IPS-15b (cell line): Measurements from ENCODE around the gene TMEM150A.
"Not testable (repeated sequence)": the region's sequence is repeated elsewhere in the genome, so short reads cannot be mapped to it uniquely, and the experiment has no call there.

Experiments used
- H3K27me3 ChIP-seq: one replicate; pipeline ENCODE4 v1.6.1; 2013; ENCODE audit warnings: low read length; ENCODE audit not compliant: control insufficient read depth, insufficient read depth
- H3K36me3 ChIP-seq: one replicate; pipeline ENCODE4 v1.6.1; 2013; ENCODE audit warnings: low read length; ENCODE audit not compliant: control insufficient read depth, insufficient read depth
- H3K4me1 ChIP-seq: one replicate; pipeline ENCODE4 v1.6.1; 2013; ENCODE audit warnings: mild to moderate bottlenecking, low read length; ENCODE audit not compliant: control insufficient read depth, insufficient read depth
- H3K4me3 ChIP-seq: one replicate; pipeline ENCODE4 v1.5.1; 2013; ENCODE audit warnings: low read depth, low read length
- H3K9ac ChIP-seq: one replicate; pipeline ENCODE4 v1.6.1; 2013; ENCODE audit warnings: low read depth, mild to moderate bottlenecking, low read length
- H3K9me3 ChIP-seq: one replicate; pipeline ENCODE4 v1.6.1; 2013; ENCODE audit warnings: mild to moderate bottlenecking, low read length; ENCODE audit not compliant: control insufficient read depth, insufficient read depth

TMEM150A gene

DNA sequence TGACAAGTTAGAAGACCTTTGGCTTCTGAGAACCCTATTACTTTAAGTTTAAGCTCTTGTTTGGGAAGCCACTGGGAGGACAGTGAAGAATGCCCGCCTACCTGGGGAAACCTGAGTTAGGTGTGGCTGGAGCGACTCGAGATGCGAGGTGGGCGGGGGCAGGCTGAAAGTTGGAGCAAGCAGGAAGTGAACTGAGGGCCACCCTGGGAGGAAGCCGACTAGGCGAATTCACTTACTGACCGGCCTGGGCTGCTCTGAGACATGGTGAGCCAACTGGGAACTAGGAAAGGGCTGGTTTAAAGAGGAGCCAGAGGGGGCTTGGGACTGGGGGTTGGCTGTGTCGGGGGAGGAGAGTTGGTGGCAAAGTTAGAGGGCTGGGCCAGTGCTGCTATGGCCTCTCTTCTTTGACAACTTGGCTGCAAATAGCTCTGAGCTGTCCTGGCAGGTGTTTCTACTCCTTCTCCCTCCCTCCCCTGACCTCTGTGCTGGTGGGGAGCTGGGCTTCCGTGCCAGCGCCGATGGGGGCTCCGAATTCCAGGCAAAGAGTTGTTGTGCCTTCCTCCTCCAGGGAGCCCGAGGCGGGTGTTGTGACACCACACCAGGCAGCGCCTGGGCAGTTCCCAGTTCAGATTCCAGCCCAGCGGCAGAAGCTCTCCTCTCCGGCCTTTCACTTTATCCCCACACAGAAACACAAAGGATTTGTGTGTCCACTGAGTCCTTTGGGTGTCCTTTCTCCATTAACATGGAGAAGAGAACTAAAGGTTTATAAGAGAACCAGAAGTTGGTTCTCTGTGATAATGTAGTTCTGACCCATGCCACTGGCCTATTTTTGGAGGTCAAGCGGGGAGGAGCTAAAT, 24.9 kb downstream of the TMEM150A start, which contains the start of gene VAMP8:
Gene VAMP8, plus strand, starts transcription at position 201 of the 857 bp plus-strand sequence. Its CDS starts 61 bp downstream, at position 262.
- H3K27me3 ChIP-seq = peaks cover 8% of the 10 kb centered on the region
- H3K4me1 ChIP-seq = peaks cover 11% of the 10 kb centered on the region
- H3K9ac ChIP-seq = peak within 1 kb of the TSS; percentile 38
- no peaks in the 10 kb centered on the region for H3K36me3 ChIP-seq
- no peaks in the 10 kb centered on the region for H3K9me3 ChIP-seq
- H3K4me3 ChIP-seq = peak within 1 kb of the TSS; percentile 62

DNA sequence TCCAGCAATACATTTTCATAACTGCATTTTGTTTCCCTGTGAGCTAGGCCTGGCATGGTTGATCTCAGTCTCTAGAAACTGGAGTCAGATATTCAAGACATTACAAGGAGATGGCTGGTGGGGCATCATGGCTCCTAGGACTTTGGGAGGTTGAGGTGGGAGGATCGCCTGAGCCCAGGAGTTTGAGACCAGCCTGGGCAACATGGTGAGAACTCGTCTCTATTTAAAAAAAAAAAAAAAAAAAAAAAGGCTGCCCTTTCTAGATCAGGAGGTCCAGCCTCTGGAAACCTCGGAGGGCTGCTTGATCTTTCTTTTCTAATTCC, 25.5 kb downstream of the TMEM150A start:
- peaks cover 11% of the 10 kb centered on the region for H3K4me1 ChIP-seq
- peaks cover 6% of the 10 kb centered on the region for H3K27me3 ChIP-seq
- H3K9me3 ChIP-seq = no peaks in the 10 kb centered on the region
- H3K36me3 ChIP-seq = no peaks in the 10 kb centered on the region
- H3K9ac ChIP-seq = no peak overlapping the region
- peak overlapping the region; percentile 62 for H3K4me3 ChIP-seq

DNA sequence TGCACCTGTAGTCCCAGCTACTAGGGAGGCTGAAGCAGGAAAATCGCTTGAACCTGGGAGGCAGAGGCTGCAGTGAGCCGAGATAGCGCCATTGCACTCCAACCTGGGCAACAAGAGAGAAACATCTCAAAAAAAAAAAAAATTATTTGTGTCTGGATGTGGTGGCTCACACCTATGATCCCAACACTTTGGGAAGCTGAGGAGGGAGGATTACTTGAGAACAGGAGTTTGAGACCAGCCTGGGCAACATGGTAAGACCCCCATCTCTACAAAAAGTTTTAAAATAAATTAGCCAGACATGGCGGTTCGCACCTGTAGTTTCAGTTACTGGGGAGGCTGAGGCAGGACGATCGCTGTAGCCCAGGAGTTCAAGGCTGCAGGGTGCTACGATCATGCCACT, 26.8 kb downstream of the TMEM150A start:
- Histone ChIP-seq H3K4me1 (peaks cover 11% of the 10 kb centered on the region), H3K9me3 (no peaks in the 10 kb centered on the region), H3K36me3 (no peaks in the 10 kb centered on the region)

DNA sequence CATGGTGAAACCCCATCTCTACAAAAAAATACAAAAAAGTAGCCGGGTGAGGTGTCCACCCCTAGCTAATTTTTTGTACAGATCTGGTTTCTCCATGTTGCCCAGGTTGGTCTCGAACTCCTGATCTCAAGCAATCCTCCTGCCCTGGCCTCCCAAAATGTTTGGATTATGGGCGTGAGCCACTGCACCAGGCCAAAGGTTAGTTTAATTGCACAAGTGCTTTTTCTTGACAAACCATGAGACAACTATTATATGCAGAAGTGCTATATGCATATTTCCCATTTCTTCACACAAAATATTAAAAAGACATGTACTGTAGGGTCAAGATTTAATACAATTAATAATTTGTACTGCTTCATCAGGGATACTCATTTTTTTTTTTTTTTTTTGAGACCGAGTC, 36.2 kb downstream of the TMEM150A start:
- Histone ChIP-seq H3K36me3 (no peaks in the 10 kb centered on the region), H3K9me3 (no peaks in the 10 kb centered on the region), H3K9ac (no peak overlapping the region), H3K4me1 (no peaks in the 10 kb centered on the region), H3K27me3 (peaks cover 24% of the 10 kb centered on the region), H3K4me3 (no peak overlapping the region)

More for the DNA sequence above, 26.8 kb downstream of the TMEM150A start:
- peaks cover 18% of the 10 kb centered on the region for H3K27me3 ChIP-seq
- H3K4me3 ChIP-seq = no peak overlapping the region
- H3K9ac ChIP-seq = no peak overlapping the region

DNA sequence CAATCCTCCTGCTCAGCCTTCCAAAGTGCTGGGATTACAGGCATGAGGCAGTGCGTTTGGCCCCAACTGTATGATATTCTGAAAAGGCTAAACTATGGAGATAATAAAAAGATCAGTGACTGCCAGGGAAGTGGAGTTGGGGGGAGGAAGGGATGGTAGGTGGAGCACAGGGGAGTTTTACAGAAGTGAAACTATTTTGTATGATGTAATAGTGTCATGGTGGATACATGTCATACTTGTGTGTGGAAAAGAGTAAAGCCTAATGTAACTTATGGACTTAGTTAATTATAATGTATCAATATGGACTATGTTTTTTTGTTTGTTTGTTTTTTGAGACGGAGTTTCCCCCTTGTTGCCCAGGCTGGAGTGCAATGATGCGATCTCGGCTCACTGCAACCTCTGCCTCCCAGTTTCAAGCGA, 38.3 kb downstream of the TMEM150A start:
- no peaks in the 10 kb centered on the region for H3K4me1 ChIP-seq
- peaks cover 6% of the 10 kb centered on the region for H3K27me3 ChIP-seq

DNA sequence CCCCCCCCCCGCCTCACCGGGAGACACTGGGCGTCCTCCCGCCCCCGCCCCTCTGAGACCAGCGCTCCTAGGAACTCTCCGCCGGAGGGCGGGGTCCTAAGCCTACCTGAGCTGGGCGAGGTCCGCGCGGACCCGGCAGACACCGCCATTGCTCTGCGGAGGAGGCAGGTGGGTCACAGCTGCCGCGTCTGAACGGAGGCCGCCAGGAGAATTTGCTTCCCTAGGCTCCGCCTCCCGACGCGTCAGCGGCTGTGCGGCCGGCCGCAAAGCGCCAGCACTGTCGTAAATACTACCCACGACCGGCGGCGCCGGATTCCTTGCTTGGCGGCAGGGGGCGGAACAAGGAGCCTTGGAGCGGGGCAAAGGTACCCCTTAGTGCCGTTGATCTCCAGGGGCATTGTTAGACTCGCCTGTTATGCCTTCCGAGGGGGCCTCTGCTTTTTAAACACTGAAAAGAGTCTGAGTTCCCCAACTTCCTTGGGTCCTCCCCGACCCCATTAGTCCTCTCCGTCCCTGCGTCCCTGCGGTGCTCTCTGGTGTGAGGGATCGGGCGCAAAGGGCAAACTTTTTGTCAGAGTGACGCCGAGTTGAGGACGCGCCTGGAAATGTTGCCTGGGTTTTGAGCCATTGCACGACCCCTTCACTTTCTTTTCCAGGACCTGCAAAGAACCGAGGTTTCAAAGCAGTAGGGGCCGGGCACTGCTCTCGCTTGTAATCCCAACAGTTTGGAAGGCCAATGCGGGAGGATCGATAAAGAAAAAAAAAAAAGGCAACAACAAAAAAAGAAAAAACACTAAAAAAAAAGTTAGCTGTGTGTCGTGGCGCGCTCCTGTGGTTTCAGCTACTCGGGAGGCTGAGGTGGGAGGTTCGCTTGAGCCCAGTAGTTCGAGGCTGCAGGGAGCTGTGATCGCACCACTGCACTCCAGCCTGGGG, 41.0 kb downstream of the TMEM150A start, which contains the start of gene GGCX:
Gene GGCX, minus strand, starts transcription at position 214 of the 933 bp plus-strand sequence. Its CDS starts 65 bp downstream, at position 149.
- H3K9me3 ChIP-seq = no peaks in the 10 kb centered on the region
- H3K4me3 ChIP-seq = peak within 1 kb of the TSS; percentile 97
- H3K27me3 ChIP-seq = no peaks in the 10 kb centered on the region
- H3K36me3 ChIP-seq = peaks cover 10% of the 10 kb centered on the region
- H3K4me1 ChIP-seq = no peaks in the 10 kb centered on the region
- H3K9ac ChIP-seq = peak within 1 kb of the TSS; percentile 93

More for the DNA sequence above, 38.3 kb downstream of the TMEM150A start:
- Histone ChIP-seq H3K4me3 (no peak overlapping the region), H3K9me3 (no peaks in the 10 kb centered on the region), H3K9ac (no peak overlapping the region), H3K36me3 (peaks cover 2% of the 10 kb centered on the region)

DNA sequence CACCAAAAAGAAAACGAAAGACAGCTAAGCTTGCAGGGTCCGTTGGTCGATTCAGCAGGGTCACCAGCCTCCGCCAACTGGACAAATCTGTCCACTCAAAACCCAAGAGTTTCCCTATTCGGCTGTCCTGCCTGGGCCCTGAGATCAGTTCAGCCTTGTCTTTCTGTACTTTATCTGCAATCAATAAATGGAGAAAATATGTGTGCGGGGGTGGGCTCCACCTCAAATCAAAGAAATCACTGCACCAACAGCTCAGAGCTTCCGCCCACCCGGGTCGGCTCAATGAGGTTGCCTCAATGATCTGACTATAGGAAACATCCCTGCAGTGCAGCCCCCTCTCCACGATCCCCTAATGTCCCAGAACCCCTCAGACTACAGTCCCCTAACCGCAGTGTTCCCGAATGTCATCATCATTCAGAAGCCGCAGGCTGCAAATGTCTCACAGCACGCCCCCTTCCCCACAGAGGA, 41.7 kb downstream of the TMEM150A start:
- Histone ChIP-seq H3K9ac (peak overlapping the region; percentile 9), H3K27me3 (no peaks in the 10 kb centered on the region), H3K4me3 (peak overlapping the region; percentile 97), H3K9me3 (no peaks in the 10 kb centered on the region), H3K36me3 (peaks cover 10% of the 10 kb centered on the region), H3K4me1 (no peaks in the 10 kb centered on the region)

DNA sequence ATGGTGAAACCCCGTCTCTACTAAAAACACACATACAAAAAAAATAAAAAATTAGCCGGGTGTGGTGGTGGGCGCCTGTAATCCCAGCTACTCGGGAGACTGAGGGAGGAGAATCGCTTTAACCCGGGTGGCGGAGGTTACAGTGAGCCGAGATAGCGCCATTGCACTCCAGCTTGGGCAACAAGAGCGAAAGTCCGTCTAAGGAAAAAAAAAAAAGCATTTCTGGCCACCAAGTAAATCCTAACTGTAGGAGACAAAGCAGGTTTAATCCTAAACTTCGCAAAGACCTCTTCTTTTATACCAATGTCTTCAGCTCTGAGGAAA, 42.1 kb downstream of the TMEM150A start:
- H3K4me1 ChIP-seq, H3K36me3 ChIP-seq, H3K9ac ChIP-seq, H3K27me3 ChIP-seq, H3K9me3 ChIP-seq: not testable (repeated sequence)
- peak overlapping the region; percentile 97 for H3K4me3 ChIP-seq

DNA sequence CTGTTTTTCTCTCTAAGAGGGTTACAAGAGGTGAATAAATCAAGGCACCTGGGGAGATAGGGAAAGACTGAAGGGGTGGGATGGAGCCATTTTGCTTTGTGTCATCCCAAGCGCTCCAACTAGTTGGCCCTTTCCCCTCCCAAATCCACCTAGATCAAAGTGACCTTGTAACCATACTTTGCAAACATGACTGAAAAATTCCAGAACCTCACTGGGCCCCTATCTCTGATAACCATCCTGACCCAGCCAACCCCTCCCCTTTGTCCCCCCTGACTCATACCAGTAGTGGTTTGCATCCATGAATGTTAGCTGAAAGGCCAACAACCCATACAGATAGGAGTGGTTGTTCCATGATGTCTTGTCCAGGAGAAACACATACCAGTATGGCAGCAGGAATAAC, 44.3 kb downstream of the TMEM150A start:
- Histone ChIP-seq H3K9ac (no peak overlapping the region), H3K36me3 (peaks cover 18% of the 10 kb centered on the region), H3K4me3 (no peak overlapping the region), H3K9me3 (no peaks in the 10 kb centered on the region), H3K27me3 (no peaks in the 10 kb centered on the region), H3K4me1 (no peaks in the 10 kb centered on the region)

DNA sequence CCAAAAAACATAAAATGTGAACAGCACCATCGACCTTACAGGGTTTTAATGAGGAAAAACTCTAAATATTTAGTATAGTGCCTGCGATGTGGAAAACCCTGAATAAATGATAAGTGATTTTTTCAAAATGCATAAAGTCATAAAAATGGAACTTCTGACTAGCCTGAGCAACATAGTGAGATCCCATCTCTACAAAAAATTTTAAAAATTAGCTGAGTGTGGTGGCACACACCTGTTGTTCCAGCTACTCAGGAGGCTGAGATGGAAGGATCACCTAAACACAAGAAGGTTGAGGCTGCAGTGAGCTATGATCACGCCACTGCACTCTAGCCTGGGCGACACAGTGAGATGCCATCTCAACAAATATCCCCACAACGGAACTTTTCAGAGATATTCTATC, 45.4 kb downstream of the TMEM150A start:
- Histone ChIP-seq H3K4me1 (no peaks in the 10 kb centered on the region), H3K27me3 (no peaks in the 10 kb centered on the region), H3K4me3 (no peak overlapping the region), H3K36me3 (peaks cover 25% of the 10 kb centered on the region), H3K9ac (no peak overlapping the region), H3K9me3 (no peaks in the 10 kb centered on the region)

DNA sequence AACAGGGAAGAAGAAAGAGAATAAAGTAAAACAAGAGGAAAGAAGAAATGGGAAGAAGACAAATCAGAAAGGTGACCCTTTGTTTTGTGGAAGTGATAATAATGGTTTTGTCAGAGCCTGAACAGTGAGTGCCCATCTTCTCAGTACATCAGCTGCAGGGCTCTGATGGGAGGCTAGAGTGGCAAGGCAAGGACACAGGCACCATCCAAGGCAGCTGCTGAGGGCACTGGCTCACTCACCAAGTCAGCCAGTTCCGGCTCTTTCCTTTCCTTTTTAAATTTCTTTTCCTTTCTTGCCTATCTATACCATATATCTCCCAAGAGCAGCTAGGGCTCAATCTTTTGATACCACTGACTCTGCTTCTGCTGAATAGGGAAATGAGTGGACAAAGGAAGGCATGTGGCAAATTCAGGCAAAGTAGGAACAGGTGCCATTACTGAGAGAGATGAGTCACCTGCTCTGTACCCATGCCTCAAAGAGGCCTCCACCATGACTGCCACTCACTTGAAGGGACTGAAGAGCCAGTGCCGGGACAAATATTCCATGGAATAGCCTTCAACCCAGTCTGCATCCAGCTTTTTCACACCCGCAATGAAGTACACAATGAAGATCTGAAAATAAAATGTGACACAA, 47.4 kb downstream of the TMEM150A start:
- H3K36me3 ChIP-seq = peaks cover 42% of the 10 kb centered on the region
- H3K27me3 ChIP-seq = no peaks in the 10 kb centered on the region
- no peaks in the 10 kb centered on the region for H3K9me3 ChIP-seq

More for the DNA sequence above, 47.4 kb downstream of the TMEM150A start:
- H3K4me3 ChIP-seq = no peak overlapping the region
- no peak overlapping the region for H3K9ac ChIP-seq
- no peaks in the 10 kb centered on the region for H3K4me1 ChIP-seq
